HG03558 (cell line): ENCODE measurements around the gene SSPN.

ENCODE experiments used
- ATAC-seq: cut with Tn5 transposase; IDR thresholded peaks from one replicate; pipeline ENCODE4 v1.9.1; 2021; ENCODE audit warnings: moderate number of reproducible peaks; ENCODE audit not compliant: unreplicated experiment; ENCODE audit errors: extremely low read depth

Gene SSPN

GRCh38 chr12:26185532-26186320, 9.6 kb upstream of the SSPN start:
- ATAC-seq = no peak

DNA sequence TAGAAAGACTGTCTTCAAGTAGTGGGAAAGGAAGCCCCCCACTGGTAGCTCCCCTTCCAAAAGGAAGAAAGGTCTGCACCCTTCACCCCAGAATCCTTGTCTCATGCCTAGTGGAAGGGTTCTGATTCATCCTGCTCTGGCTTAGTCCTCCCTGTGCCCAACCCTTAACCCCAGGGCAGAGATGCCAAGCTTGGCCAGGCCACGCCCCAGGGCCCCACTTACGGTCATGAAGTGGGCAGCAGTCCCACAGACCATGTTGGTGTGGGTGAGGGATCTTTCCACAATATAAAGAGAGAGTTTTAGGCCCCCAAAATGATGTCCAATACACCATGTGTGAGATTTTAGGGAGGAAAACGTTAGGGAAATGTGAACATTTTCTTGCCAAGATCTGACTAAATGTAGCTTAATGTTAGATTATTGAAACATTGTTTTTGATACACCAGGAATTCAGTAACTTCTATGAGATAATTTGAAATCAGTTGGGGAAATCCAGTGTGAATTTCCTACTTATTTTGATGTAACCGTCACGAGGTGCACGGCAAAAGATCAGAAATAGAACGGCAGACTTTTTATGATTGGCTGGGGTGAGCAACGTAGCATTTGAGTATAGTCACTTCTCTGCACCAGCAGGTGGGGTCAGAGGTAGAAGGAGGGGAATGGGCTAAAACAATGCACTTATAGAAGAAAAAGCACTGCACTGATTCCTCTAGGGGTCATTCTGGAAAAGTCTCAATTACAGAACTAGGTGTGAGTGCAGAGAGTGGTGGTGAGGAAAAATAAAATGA, 8.2 kb upstream of the SSPN start:
- ATAC-seq = no peak

DNA sequence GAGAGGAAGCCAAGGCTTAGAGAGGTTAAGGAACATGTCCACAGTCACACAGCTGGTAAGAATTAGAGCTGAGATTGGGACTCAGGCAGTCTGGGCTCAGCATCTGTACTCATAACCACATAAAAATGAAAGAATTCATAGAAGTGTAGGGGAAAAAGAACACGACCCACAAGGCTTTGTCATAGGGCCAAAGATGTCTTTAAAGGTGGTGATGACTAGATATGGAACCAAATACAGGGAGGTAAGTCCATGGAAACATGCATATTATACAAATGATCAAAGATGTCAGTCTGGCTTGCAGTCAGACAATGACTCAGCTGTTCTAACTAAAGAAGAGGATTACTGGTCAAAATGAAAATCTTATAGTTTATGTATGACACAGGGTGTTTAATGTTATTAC, 7.2 kb upstream of the SSPN start:
- ATAC-seq = no peak

DNA sequence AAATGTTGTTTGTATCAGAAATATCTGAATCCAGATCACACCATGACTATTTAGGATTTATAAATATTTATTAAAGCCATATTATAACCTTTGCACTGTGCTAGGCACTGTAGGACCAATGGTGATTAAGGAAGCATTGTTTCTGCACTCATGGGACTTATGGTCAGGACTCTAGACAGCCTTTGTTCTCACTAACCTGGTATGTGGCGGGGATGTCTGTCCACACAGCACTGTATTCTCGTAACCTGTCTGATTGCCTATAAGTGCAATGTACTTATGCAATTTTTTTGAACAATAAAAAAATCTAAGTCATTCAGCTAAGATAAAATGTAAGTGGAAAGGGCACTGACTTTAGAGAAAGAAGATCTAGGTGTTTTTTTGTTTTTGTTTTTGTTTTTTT, 6.7 kb upstream of the SSPN start:
- no peak for ATAC-seq

- ATAC-seq = no peak
These were observed 3.2 kb upstream of the SSPN start for GRCh38 chr12:26192142-26192541.

DNA sequence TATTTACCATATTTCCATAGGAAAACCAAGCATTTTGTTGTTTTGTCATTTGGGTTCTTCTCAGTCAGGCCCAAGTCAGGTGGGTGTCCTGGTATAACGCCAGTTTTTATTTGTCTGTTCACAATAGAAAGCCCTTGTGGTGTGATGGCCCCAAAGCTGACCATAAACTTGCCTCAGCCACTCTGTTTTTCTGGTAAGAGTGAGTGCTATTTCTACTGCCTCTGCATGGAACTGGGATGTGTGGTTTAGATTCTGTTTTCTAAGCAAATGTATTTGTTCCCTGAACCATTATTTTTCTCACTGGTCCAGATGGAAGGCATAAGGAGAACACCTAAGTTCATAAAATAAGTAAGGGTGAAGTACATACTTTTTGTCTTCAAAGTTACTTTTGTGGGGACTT, 1.8 kb upstream of the SSPN start:
- no peak for ATAC-seq

- no peak for ATAC-seq
These were observed 458 bp downstream of the SSPN start for GRCh38 chr12:26195641-26196420.

DNA sequence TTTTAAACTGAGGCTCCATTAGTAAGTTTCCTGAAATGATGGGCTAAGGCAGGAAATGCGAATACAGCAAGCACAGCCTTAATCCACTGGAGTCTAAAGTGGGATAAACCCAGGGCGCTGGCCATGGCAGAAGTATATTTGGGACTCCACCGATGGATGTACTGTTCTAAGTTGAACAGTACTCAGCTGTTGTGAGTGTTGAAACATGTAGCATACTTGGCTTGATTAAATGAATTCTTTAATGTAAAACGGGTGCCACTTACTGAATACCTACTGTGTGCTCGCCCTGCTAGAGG, 996 bp downstream of the SSPN start:
- no peak for ATAC-seq

DNA sequence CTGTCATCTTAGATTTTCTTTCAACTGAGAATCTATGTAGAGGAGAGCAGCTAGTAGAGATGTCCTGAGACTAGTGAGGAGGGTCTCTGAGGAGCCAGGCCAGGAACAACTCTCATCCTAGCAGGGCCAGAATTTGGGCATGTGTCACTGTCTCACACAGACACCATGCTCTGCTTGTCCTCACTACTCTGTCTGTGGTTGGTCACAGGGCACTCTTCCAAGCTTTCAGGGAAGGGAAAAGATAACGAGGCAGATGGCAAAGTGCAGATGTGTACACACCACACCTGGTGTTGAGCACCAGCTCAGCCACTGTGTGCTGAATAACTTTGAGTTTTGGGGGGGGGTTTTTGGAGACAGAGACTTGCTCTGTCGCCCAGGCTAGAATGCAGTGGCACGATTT, 2.5 kb downstream of the SSPN start:
- ATAC-seq = no peak

DNA sequence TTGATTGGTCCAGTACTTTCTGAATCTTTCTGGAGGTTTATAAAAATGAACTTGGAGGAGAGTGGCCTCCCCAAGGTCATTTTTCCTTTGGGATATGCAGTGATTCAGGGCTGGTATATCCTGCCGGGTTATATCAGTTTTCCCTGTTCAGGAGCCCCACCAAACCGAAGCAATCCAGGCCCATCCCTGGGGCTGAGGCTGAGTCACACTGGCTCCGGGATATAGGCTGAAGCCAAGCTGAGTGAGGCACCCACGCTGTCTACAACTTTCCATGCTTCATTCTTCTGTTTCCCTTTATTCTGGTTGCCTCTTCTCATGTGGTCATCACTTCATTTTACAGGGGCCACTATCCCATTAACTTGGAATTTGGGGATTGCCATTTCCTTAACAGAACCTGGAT, 3.4 kb downstream of the SSPN start:
- no peak for ATAC-seq

DNA sequence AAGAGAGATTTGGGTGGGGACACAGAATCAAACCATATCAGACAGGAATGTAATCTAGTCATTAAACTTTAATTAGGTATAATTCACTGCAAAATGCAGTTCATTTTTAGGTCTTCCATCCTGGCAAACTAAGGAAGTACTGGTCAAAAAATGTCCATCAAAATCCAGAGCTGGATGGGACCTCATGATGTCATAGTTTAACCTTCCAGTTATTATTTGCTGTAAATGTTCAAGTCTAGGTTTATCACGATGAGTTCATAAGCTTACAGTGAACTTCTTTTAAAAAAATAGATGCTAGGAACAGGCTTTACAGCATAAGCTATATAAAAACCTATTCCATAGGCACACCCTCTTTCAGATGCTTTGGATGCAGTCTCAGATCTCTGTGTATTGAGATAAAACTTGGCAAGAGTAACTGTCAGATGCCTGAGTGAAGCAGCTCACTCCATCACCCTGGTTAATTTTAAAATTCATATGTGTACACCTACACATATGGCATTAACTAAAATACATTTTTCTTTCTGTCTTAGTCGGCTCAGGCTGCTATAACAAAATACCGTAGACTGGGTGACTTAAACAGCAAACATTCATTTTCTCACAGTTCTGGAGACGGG, 7.9 kb downstream of the SSPN start:
- no peak for ATAC-seq

DNA sequence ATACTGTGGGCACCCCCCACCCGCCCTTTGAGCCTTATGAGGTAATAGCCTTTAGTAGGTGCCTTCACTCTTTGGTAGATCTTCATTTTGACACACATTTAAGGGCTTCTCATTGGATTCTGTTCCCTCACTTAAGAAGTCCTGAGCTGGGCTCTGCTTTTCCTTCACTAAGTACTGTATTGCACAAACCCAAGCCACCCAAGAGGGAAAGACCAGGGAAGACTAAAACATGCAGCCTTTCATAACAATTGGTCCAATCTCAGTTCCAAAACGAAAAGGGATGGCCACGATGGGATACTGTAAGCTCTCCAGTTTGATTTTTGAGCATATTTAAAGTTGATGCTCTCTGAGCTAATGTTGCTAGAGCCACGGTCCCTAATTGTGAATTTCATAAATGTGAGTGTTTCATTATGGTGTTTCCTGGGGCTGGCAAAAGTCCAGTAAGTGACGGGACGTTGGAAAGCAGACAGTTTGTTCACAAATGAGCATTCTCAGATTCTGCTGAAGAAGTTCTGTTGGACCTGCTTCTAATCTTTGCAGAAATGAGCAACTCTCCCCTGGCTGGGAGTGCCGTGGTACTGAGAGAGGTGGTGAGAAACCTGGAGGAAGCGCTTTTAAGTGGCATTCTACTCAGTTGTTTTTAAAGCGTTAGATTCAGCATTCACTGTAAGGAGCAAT, 9.4 kb downstream of the SSPN start:
- no peak for ATAC-seq

GRCh38 chr12:26205298-26205697, 9.9 kb downstream of the SSPN start:
- no peak for ATAC-seq

DNA sequence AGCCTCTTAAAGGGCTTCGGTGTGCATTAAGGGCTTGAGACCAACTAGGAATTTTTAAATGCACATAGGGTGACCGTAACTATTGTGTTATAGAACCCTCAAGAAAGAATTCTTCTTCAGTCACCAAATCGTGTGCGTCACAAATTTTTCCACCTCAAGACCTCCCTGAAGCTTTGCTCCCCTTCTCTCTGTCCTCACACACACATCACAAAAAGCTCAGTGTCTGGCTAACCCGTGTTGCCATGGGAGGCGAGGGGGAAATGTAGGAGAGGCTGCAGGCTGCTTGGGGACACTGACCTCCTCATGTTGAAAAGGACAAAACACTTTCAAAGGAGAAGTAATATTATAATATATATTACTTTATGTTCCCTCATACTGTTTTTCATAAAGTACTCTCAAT, 10.6 kb downstream of the SSPN start:
- ATAC-seq = no peak

DNA sequence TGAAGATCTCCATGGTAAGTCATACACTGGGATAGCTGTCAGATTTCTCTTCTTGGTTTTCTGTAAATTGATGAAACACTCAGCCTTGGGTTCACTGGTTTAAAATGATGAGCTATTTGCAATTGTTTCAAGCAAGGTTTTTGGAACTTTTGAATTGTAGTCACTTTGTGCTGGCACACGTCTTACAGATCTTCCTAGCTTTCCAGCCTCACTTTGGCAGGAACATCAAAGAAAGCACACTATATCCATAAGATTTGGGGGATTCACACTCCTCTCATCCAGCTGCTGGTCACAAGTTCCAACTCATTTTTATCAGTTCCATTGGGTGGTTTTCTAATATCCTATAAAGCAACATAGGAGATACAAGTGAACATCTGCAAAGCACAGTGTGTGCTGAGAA, 16.0 kb downstream of the SSPN start:
- no peak for ATAC-seq

- ATAC-seq = no peak
These were observed 17.0 kb downstream of the SSPN start for GRCh38 chr12:26212396-26212795.

DNA sequence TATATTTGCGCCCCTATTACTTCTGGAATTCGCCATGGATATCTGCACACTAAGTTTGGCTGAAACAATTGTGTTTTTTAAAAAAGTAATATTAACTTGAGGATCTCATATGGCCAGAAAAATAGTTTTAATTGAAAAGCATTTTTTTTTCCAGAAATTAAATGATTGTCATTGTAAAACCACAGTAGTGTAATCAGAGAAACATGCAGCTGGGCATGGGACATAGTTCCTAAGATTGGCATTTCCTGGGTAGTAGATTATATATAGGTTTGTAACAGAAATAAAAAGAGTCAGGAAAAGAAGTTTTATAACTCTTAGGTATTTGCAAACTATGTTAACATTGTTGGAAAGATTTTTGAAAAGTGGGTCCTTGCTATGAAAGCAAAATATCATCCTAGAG, 17.6 kb downstream of the SSPN start:
- ATAC-seq = no peak

GRCh38 chr12:26214121-26214520, 18.7 kb downstream of the SSPN start:
- no peak for ATAC-seq

GRCh38 chr12:26219736-26220135, 24.4 kb downstream of the SSPN start:
- ATAC-seq = no peak

GRCh38 chr12:26224657-26225056, 29.3 kb downstream of the SSPN start:
- ATAC-seq = no peak
